ENCODE results near the gene PARD3B. TPM values are rescaled to one million over a fixed set of nuclear protein-coding genes. Genes with fewer than 3 reads are reported as not detected.

PARD3B gene
- total RNA-seq, 2 experiments from 2014 or later: 0.11 to 0.88 TPM

DNA sequence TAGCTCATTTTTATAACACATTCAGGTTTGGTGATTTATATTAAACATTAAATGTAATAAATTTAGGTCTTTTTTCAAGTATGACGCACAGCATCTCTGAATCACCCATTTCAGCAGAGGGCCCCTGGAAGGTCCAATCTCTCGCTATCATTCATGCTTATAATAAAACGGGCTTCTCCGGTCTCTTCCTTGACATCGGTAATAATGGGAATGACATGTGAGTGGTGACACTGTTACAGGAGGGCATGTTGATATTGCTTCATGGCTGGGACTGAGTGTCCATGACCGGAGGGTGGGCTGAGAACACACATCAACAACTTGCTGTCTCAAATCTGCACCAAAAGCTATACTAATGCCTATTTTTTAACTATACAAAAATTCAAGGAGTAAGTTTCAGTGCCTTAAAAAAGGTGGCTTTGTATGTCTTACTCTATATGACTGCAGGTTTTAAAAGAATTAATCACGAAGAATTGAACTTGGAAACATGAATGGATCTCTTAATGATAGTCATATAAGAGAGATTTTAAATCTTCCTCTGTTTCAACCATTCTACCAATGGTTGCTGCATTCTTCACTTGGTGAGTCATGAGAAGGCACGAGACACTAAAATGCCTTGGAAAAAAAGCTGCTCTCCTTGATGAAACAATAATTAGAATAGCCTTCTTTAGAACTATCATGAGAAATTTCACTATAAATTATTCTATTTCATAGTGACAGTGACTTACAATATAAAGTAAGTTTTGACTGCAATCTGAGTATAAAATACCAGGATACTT is 1035.1 kb downstream of the PARD3B start:
- Mint-ChIP-seq H3K9me3 (peaks cover 4% of the 10 kb centered on the region), H3K36me3 (ENCODE audit: low read depth) (no peaks in the 10 kb centered on the region), H3K27ac (no peak overlapping the region), H3K4me1 (ENCODE audit: low read depth) (no peaks in the 10 kb centered on the region), H3K27me3 (no peaks in the 10 kb centered on the region), H3K4me3 (no peak overlapping the region)
- DNase-seq (no peak), ATAC-seq (no peak)
- POLR2A ChIA-PET: no interaction called here
- CTCF ChIA-PET: no interaction called here
- intact Hi-C loops (cut with micrococcal nuclease): no loop called here
- TF ChIP-seq CTCF (IDR thresholded peaks at IDR 0.05): no peak

GRCh38 chr2:205582366-205582765 is 1037.1 kb downstream of the PARD3B start:
- ChIA-PET CTCF (no interaction called here), POLR2A (no interaction called here)
- H3K4me3 Mint-ChIP-seq: no peak overlapping the region
- no peak overlapping the region for H3K27ac Mint-ChIP-seq
- H3K4me1 Mint-ChIP-seq (ENCODE audit: low read depth): no peaks in the 10 kb centered on the region
- no peaks in the 10 kb centered on the region for H3K9me3 Mint-ChIP-seq
- intact Hi-C loops (cut with micrococcal nuclease): no loop called here
- DNase-seq: no peak
- no peak for TF ChIP-seq CTCF (IDR thresholded peaks at IDR 0.05)
- H3K36me3 Mint-ChIP-seq (ENCODE audit: low read depth): no peaks in the 10 kb centered on the region
- no peaks in the 10 kb centered on the region for H3K27me3 Mint-ChIP-seq
- ATAC-seq: no peak

DNA sequence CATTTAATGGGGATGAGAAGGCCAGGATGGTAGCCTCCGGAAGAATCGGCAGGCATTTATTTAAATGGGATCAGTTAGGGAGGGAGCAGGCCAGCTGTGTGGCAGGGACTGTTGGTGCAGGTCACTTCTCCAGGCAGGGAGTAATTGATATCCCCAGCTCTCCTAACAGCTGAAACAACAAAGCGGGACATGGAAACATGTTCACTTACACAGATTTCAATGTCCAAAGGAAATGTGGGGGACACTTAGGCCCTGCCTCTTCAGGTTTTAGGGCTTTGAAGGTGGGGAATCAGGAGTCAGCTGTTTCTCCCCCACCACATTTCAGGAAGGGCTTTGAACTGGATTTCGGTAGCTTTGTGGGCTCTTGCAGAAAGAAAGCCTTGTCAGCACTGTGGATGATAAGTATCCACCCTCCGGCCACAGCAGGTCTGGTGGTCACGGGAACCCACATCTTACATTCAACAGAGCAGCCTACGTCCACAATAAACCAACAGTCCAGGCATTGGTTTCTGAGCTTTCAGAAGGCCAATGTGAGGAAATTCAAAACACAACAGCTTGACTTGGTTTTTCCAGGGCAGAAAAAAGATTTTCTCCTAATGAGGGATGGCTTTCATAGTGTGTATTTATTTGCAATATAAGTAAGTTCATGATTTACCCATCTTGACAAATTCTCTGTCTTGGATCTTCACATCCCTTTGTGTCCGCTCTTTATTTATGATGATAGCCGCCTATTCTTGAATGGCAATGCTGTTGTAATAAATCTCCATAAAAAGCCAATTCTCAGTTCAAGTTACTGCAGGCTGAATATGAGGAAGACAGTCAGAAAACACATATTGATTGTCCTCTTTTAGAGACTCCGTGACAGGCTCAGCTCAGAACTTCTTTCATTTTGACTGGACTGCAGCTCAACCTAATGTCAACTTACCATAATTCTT is 1040.4 kb downstream of the PARD3B start:
- intact Hi-C loops (cut with micrococcal nuclease): no loop called here
- no peak overlapping the region for H3K27ac Mint-ChIP-seq
- H3K4me1 Mint-ChIP-seq (ENCODE audit: low read depth): no peaks in the 10 kb centered on the region
- no peaks in the 10 kb centered on the region for H3K9me3 Mint-ChIP-seq
- POLR2A ChIA-PET: no interaction called here
- no peak for DNase-seq
- H3K36me3 Mint-ChIP-seq (ENCODE audit: low read depth): no peaks in the 10 kb centered on the region
- no peak for TF ChIP-seq CTCF (IDR thresholded peaks at IDR 0.05)
- peaks cover under 1% of the 10 kb centered on the region for H3K27me3 Mint-ChIP-seq
- no peak overlapping the region for H3K4me3 Mint-ChIP-seq
- ATAC-seq: no peak
- CTCF ChIA-PET: no interaction called here

DNA sequence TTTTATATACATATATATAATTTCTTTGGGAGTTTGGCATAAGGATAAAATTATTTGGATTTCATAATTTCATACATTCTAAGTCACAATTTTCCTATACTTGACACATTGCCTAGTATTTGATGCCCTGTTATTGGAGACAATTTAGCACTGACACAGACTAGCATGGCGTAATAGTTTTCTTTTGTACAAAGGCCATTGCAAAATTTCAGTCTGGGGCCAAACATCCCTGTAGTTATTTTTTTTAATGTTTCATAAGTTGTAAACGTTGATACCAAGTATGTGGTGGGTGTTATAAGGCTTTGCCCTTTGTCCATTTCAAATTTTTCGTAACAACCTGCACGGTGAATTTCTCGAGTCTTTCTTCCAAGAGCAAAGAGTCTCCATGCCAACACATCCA is 1041.4 kb downstream of the PARD3B start:
- Mint-ChIP-seq H3K27me3 (peaks cover 3% of the 10 kb centered on the region), H3K9me3 (no peaks in the 10 kb centered on the region), H3K27ac (no peak overlapping the region), H3K36me3 (ENCODE audit: low read depth) (no peaks in the 10 kb centered on the region), H3K4me1 (ENCODE audit: low read depth) (no peaks in the 10 kb centered on the region), H3K4me3 (no peak overlapping the region)
- no peak for DNase-seq
- TF ChIP-seq CTCF (IDR thresholded peaks at IDR 0.05): no peak
- intact Hi-C loops (cut with micrococcal nuclease): no loop called here
- POLR2A ChIA-PET: no interaction called here
- CTCF ChIA-PET: interaction anchor here (0.9 to 2.0 kb wide), 2 partner anchors 8 to 89 kb away, joined by 3 to 7 read pairs; no protein-coding TSS in a partner anchor
- ATAC-seq: no peak

DNA sequence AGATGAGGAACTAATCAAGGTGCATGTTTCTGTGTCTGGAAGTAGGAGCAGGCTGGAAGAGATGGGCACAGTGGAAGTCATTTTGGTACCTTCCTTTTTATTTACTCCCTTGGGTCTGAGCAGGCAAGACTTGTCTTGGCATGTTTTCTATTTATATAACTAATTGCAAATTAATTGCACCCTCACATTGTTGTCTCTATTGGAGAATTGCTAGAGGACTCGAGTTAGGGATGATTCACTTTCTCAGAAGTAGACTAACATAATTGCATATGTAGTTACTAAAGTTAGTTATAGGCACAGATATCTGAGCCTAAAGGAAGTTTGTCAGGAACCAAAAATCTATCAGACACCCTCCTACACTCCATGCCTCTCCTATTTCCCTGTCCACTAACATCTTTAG is 1044.2 kb downstream of the PARD3B start:
- DNase-seq: no peak
- intact Hi-C loops (cut with micrococcal nuclease): no loop called here
- H3K4me1 Mint-ChIP-seq (ENCODE audit: low read depth): no peaks in the 10 kb centered on the region
- no peak overlapping the region for H3K27ac Mint-ChIP-seq
- no peaks in the 10 kb centered on the region for H3K9me3 Mint-ChIP-seq
- no peak overlapping the region for H3K4me3 Mint-ChIP-seq
- peaks cover 3% of the 10 kb centered on the region for H3K27me3 Mint-ChIP-seq
- ChIA-PET POLR2A (no interaction called here), CTCF (no interaction called here)
- no peak for ATAC-seq
- no peaks in the 10 kb centered on the region for H3K36me3 Mint-ChIP-seq (ENCODE audit: low read depth)
- no peak for TF ChIP-seq CTCF (IDR thresholded peaks at IDR 0.05)
